Tibial nerve (tissue), 4 donors: Measurements from ENCODE around the gene MAML3.

Experiments used
- EP300 ChIP-seq, 2 donors: sonication (generic); formaldehyde crosslinking; IDR thresholded peaks; one replicate each; pipeline ENCODE4 v1.6.1; 2017; ENCODE audit warnings: antibody characterized with exemption in 2 of 2, mild to moderate bottlenecking in 1 of 2
- POLR2A ChIP-seq, 2 donors: fragments of 450-650 bp; IDR thresholded peaks; one replicate each; pipeline ENCODE4 v1.6.1; 2017; ENCODE audit warnings: antibody characterized with exemption in 2 of 2, mild to moderate bottlenecking in 2 of 2, moderate library complexity in 2 of 2
- TF ChIP-seq, protein P1 (sequence below), 5 experiments: fragments of 200-600 bp in 3 of 5; fragments of 450-650 bp in 2 of 5; sonication (generic) in 3 of 5; IDR thresholded peaks; one replicate each; pipeline ENCODE4 v1.5.1; 2016 to 2019; ENCODE audit warnings: antibody characterized with exemption in 5 of 5, mild to moderate bottlenecking in 3 of 5, moderate library complexity in 2 of 5

DNA sequence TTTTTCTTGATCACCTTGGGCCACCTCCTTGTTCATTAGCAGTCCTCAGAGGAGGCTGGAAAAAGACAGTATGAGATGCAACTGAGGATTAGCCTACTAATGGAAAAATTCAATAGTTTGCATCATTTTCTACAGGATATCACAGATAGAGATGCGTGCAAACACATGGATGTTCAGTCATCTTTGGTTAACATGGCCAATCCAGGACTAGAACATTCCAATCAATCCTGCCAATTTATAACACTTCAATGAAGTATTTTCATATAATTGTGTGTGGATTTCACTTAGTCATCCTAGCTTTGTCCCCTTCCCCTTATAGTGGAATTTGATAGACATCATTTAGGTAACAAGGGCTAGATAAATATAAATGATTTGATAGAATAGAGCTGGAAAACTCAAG is 42.7 kb downstream of the MAML3 start:
- no peak for TF ChIP-seq POLR2A (IDR thresholded peaks at IDR 0.05)
- TF ChIP-seq, protein P1, sequence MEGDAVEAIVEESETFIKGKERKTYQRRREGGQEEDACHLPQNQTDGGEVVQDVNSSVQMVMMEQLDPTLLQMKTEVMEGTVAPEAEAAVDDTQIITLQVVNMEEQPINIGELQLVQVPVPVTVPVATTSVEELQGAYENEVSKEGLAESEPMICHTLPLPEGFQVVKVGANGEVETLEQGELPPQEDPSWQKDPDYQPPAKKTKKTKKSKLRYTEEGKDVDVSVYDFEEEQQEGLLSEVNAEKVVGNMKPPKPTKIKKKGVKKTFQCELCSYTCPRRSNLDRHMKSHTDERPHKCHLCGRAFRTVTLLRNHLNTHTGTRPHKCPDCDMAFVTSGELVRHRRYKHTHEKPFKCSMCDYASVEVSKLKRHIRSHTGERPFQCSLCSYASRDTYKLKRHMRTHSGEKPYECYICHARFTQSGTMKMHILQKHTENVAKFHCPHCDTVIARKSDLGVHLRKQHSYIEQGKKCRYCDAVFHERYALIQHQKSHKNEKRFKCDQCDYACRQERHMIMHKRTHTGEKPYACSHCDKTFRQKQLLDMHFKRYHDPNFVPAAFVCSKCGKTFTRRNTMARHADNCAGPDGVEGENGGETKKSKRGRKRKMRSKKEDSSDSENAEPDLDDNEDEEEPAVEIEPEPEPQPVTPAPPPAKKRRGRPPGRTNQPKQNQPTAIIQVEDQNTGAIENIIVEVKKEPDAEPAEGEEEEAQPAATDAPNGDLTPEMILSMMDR (IDR thresholded peaks at IDR 0.05) = no peak
- TF ChIP-seq EP300 (IDR thresholded peaks at IDR 0.05) = no peak
